ENCODE measurements around the gene FNBP1.

GRCh38 chr9:129936222-129936621, 106.8 kb downstream of the FNBP1 start:
- no peak for TF ChIP-seq CTCF (IDR thresholded peaks at IDR 0.05)
- TF ChIP-seq POLR2A (IDR thresholded peaks at IDR 0.05): no peak
